Endometrial microvascular endothelial cells (primary cell): ENCODE measurements around the gene LRMDA. TPM values are rescaled to one million over a fixed set of nuclear protein-coding genes. Genes with fewer than 3 reads are reported as not detected.
"Not testable (repeated sequence)": the region's sequence is repeated elsewhere in the genome, so short reads cannot be mapped to it uniquely, and the experiment has no call there.

ENCODE experiments used
- in situ Hi-C: cut with HindIII; loops from 2 replicates; pipeline ENCODE4 v1.10.0; 2017; ENCODE audit warnings: low sequenced_read_pairs, low pct_unique_long_range_greater_than_20kb; ENCODE audit errors: inconsistent ontology term
- total RNA-seq: library from RNA; depleted of rRNA; stranded (reverse); fragments of >200 nt; gene quantifications from one replicate; pipeline ENCODE4 v1.2.3, GENCODE V29; 2015; ENCODE audit errors: inconsistent ontology term

The LRMDA gene
- total RNA-seq, 1 donor from 2014 or later: 1.2 TPM

- in situ Hi-C loops: no loop called here
These were observed 324.1 kb downstream of the LRMDA start for GRCh38 chr10:75755528-75755927.

GRCh38 chr10:75761289-75761688 is 329.9 kb downstream of the LRMDA start:
- in situ Hi-C loops: no loop called here

- in situ Hi-C loops: no loop called here
These were observed 331.0 kb downstream of the LRMDA start for GRCh38 chr10:75762431-75762802.

DNA sequence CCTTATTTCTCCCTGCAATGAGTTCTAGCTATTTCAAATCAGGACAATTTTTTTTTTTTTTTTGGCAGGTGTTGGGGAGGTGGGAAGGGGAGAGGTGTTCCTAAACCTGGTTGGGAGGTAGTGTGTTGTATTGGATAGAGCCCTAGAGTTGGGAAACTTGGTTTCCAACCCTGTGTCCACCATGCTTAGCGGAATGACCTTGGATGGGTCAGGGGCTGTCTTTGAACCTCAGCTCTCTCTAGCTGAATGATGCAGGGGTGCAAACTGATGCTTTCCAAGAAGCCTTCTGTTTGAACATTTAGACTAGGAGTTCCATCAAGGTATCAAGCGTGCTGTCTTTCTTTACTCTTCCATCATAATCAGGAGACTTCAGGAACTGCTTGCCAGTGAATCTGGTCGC is 332.2 kb downstream of the LRMDA start:
- in situ Hi-C loops: no loop called here

GRCh38 chr10:75764974-75765788 is 333.8 kb downstream of the LRMDA start:
- in situ Hi-C loops: no loop called here

DNA sequence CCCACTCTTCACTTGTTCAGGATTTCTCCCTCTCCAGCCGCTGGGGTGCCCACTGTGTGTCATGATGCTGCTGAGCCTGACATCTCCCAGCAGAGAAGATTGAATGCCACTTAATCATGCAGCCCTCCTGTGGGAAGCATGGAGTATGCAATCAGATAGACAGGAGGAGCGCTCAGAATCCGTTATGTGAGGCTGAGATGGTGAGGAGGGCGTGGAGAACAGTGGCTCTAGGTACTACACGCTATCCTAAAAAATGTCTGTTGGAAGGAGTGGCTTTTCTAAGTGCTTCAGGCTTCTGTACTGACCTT is 334.3 kb downstream of the LRMDA start:
- in situ Hi-C loops: no loop called here

DNA sequence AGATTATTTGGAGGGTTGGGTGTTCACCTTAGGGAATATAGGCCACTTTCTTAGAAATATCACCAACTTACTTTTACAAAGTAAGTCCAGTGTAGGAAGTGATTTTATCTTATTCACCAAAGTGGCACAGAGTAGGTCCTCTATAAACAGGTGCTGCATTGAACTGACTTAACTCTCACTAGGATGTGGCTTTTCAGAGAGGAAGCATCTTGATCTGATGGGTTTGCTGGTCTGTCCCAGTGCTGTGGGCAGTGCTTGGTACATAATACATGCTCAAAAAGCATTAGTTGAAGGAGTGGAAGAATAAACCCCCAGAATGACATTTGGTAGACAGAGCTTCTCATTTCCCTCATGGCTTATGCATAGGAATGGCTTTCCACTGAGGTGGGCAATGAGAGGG is 334.7 kb downstream of the LRMDA start:
- in situ Hi-C loops: no loop called here

GRCh38 chr10:75766752-75767151 is 335.3 kb downstream of the LRMDA start:
- in situ Hi-C loops: not testable (repeated sequence)

GRCh38 chr10:75770626-75771081 is 339.2 kb downstream of the LRMDA start:
- in situ Hi-C loops: no loop called here

DNA sequence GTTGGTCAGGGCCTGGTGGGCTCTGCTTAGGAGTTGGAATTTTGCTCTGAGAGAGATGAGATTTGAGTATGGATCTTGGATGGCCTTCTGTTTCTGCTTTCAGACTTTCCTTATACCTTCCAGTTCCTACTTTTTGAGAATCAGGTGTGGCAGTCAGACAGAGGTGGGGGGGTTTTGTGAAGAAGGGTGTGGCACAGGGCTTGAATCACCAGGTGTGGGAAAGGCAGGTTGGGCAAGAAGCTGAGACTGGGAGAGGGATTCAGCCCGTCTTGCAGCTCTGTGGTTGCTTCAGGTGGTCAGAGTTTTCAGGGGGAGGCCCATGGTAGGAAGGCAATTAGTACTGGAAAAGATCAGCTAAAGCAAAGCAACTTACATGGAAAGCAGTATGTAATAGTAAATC is 340.2 kb downstream of the LRMDA start:
- in situ Hi-C loops: no loop called here

DNA sequence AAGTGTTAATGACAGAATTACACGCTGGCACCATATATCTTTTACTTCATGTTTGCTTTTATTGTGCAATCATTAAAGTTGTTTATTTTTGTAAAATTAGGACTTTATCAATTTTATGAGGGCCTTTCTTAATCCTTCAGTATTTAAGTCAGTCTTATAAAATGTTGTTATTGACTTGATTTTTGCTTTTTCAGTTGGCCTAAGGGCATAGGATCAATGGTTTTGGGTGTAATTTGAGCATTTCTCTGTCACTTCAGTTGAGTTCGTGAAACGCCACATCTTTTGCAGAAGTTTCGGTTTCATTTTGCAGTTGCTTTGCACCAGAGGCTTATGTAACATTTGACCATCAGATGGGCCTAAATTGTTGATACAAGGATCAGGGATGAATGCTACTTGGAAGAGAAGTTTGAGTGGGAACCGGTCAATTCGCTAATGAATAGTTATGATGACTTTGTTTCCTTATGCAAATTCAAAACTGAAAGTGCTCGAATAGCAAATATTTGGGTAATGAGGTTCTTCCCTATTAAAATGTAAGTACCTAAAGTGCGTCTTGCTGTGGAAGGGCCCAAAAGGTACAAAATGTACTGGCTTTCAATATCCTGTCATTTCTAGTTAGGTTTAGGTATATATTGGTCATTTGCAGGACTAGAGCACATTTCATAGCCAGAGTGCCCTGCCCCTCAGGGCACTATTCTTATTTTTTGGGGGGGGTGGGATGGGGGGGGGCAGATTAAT is 340.9 kb downstream of the LRMDA start:
- in situ Hi-C loops: no loop called here

GRCh38 chr10:75773231-75773780 is 341.9 kb downstream of the LRMDA start:
- in situ Hi-C loops: no loop called here

- in situ Hi-C loops: no loop called here
These were observed 342.7 kb downstream of the LRMDA start for GRCh38 chr10:75773813-75774782.

- in situ Hi-C loops: no loop called here
These were observed 343.5 kb downstream of the LRMDA start for GRCh38 chr10:75774783-75775490.

- in situ Hi-C loops: no loop called here
These were observed 345.5 kb downstream of the LRMDA start for GRCh38 chr10:75776738-75777504.

GRCh38 chr10:75778665-75779064 is 347.2 kb downstream of the LRMDA start:
- in situ Hi-C loops: no loop called here

DNA sequence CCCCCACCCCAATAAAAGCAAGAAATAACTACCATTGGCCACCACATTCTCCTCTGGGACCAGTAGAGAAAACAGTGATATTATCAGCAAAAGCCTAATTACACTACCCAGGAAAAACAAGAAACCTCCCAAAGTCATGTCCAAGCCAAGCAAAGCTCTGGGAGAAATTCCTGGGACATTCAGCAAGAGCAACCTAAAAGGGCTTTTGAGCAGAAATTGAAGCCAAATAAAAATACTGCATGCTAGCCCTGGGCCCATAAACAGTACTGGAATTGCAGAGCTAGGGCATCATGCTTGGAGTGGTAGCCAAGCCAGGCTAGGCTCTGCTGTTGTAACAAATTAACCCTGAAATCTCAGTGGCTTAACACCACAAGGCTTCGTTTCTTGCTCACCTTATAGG is 347.9 kb downstream of the LRMDA start:
- in situ Hi-C loops: no loop called here
